GM23338 (cell line): ENCODE measurements around the gene FOXP1. TPM values are rescaled to one million over a fixed set of nuclear protein-coding genes. Genes with fewer than 3 reads are reported as not detected.

ENCODE experiments used
- ATAC-seq: fragments of 200-7000 bp; cut with Tn5 transposase; 3 replicates; pipeline ENCODE4 v1.9.1; 2020
- DNase-seq: peaks from one replicate; pipeline ENCODE4 v3.0.0-alpha.2; 2015; ENCODE audit warnings: low spot score
- H2AFZ ChIP-seq: fragments of 200-600 bp; sonication (generic); 2 replicates; pipeline ENCODE4 v1.8.0; 2016; ENCODE audit warnings: antibody characterized with exemption, mild to moderate bottlenecking, moderate library complexity
- H3F3A ChIP-seq: fragments of 200-600 bp; sonication (generic); replicated peaks from 2 replicates; pipeline ENCODE4 v1.8.0; 2017; ENCODE audit warnings: antibody characterized with exemption, mixed run types, low read depth
- H3K27ac ChIP-seq: fragments of 200-600 bp; sonication (generic); 2 replicates; pipeline ENCODE4 v1.6.1; 2016; ENCODE audit warnings: low read depth
- H3K27me3 ChIP-seq: fragments of 200-600 bp; sonication (generic); 2 replicates; pipeline ENCODE4 v1.8.0; 2016; ENCODE audit warnings: mild to moderate bottlenecking, mixed run types, moderate library complexity; ENCODE audit not compliant: insufficient read depth
- H3K36me3 ChIP-seq: fragments of 200-600 bp; sonication (generic); 2 replicates; pipeline ENCODE4 v1.8.0; 2016; ENCODE audit warnings: mild to moderate bottlenecking; ENCODE audit not compliant: insufficient read depth
- H3K4me1 ChIP-seq: fragments of 200-600 bp; sonication (generic); 2 replicates; pipeline ENCODE4 v1.8.0; 2016; ENCODE audit warnings: mild to moderate bottlenecking, moderate library complexity; ENCODE audit not compliant: insufficient read depth
- H3K4me2 ChIP-seq: fragments of 200-600 bp; sonication (generic); 2 replicates; pipeline ENCODE4 v1.7.1; 2017; ENCODE audit warnings: mixed run types
- H3K4me3 ChIP-seq: fragments of 200-600 bp; sonication (generic); 2 replicates; pipeline ENCODE4 v1.6.1; 2016; ENCODE audit warnings: mixed run types
- H3K79me2 ChIP-seq: fragments of 200-600 bp; sonication (generic); replicated peaks from 2 replicates; pipeline ENCODE4 v1.8.0; 2017; ENCODE audit warnings: mild to moderate bottlenecking; ENCODE audit not compliant: insufficient read depth
- H3K9me2 ChIP-seq: fragments of 200-600 bp; sonication (generic); 2 replicates; pipeline ENCODE4 v1.8.0; 2017; ENCODE audit not compliant: insufficient read depth
- H4K20me1 ChIP-seq: fragments of 200-600 bp; sonication (generic); replicated peaks from 2 replicates; pipeline ENCODE4 v1.8.0; 2017; ENCODE audit warnings: mild to moderate bottlenecking; ENCODE audit not compliant: insufficient read depth
- H3K27ac Mint-ChIP-seq: 2 replicates; pipeline ENCODE4 v1.8.0; 2020; ENCODE audit warnings: inconsistent platforms, mild to moderate bottlenecking, moderate library complexity, mixed read lengths
- H3K27me3 Mint-ChIP-seq: 3 replicates; pipeline ENCODE4 v1.8.0; 2022; ENCODE audit warnings: low read depth, mild to moderate bottlenecking, moderate library complexity, mixed read lengths, inconsistent platforms; ENCODE audit not compliant: insufficient read depth, poor library complexity
- H3K36me3 Mint-ChIP-seq: 3 replicates; pipeline ENCODE4 v1.8.0; 2021; ENCODE audit warnings: low read depth, mild to moderate bottlenecking, inconsistent platforms, moderate library complexity, mixed read lengths
- H3K4me1 Mint-ChIP-seq: 3 replicates; pipeline ENCODE4 v1.8.0; 2020; ENCODE audit warnings: mild to moderate bottlenecking, inconsistent platforms, mixed read lengths
- H3K4me3 Mint-ChIP-seq: 3 replicates; pipeline ENCODE4 v1.8.0; 2021; ENCODE audit warnings: moderate library complexity, mild to moderate bottlenecking, inconsistent platforms, mixed read lengths
- H3K9me3 Mint-ChIP-seq: 3 replicates; pipeline ENCODE4 v1.8.0; 2020; ENCODE audit warnings: moderate library complexity, mild to moderate bottlenecking, inconsistent platforms, mixed read lengths
- CREB1 ChIP-seq: fragments of 250-450 bp; sonication (Bioruptor Pico); IDR thresholded peaks from 2 replicates; pipeline ENCODE4 v1.5.0; 2020; ENCODE audit warnings: low read depth, mild to moderate bottlenecking, moderate library complexity
- EZH2 ChIP-seq: fragments of 200-600 bp; sonication (generic); IDR thresholded peaks from one replicate; pipeline ENCODE4 v1.8.0; 2017; ENCODE audit warnings: antibody characterized with exemption, mild to moderate bottlenecking, low read depth; ENCODE audit not compliant: unreplicated experiment
- NANOG ChIP-seq: IDR thresholded peaks from 2 replicates; pipeline ENCODE4 v1.6.1; 2016; ENCODE audit warnings: antibody characterized with exemption, borderline replicate concordance
- POLR2AphosphoS5 ChIP-seq: IDR thresholded peaks from 2 replicates; pipeline ENCODE4 v1.6.1; 2016; ENCODE audit warnings: antibody characterized with exemption, low read depth
- STAT1 ChIP-seq: IDR thresholded peaks from one replicate; pipeline ENCODE4 v1.6.1; 2016; ENCODE audit warnings: antibody characterized with exemption; ENCODE audit not compliant: unreplicated experiment
- ZNF114 ChIP-seq: fragments of 250-450 bp; sonication (Bioruptor Pico); IDR thresholded peaks from 2 replicates; pipeline ENCODE4 v1.5.0; 2020; ENCODE audit warnings: mild to moderate bottlenecking, moderate library complexity
- ZNF331 ChIP-seq: fragments of 250-450 bp; sonication (Bioruptor Pico); IDR thresholded peaks from 2 replicates; pipeline ENCODE4 v1.5.0; 2020; ENCODE audit warnings: low read depth, mild to moderate bottlenecking, moderate library complexity
- ZNF462 ChIP-seq: fragments of 250-450 bp; sonication (Bioruptor Pico); IDR thresholded peaks from 2 replicates; pipeline ENCODE4 v1.5.0; 2020; ENCODE audit warnings: mild to moderate bottlenecking, moderate library complexity
- polyA plus RNA-seq: library from polyadenylated mRNA; unstranded; fragments of >200 nt; fragmentation: Nextera tagmentation; extraction: Ambion mirVana; gene quantifications from 2 replicates; pipeline ENCODE4 v1.2.1, GENCODE V29; 2016
- total RNA-seq: library from RNA; depleted of rRNA; stranded (reverse); fragments of >200 nt; shearing (Covaris generic); gene quantifications from 2 replicates; pipeline ENCODE4 v1.2.3, GENCODE V29; 2014
- TF ChIP-seq, protein P1 (sequence below): IDR thresholded peaks from one replicate; pipeline ENCODE4 v1.6.1; 2018; ENCODE audit warnings: antibody characterized with exemption; ENCODE audit not compliant: unreplicated experiment

Gene FOXP1
- total and polyA plus RNA-seq, 2 experiments from 2014 or later: 32.9 to 35.5 TPM

DNA sequence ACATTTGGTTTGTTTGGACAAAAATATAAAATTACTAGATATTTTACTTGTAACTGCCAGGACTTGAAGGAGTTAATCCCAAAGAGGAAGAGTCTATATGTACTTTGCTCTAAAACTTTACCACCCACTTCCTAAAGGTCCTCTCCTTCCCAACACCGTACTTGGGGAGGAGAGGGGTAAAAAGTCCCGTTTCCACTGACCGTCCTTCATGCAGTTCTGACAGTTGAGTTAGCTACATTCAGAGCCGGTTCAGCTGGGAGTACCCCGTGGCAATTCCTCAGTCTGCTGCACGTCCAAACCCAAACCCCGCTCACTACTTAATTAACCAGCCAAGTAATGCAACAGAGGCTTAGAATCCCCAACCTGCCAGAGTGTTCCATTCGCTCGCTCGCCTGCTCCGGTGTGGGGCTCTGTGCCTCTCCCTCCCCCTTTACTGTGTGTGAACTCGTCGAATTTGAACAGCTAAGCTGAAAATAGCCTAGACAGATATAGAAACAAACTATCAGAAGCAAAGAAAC lies 519.7 kb downstream of the FOXP1 start:
- Mint-ChIP-seq H3K9me3 (no peaks in the 10 kb centered on the region), H3K27ac (no peak overlapping the region), H3K27me3 (peaks cover 13% of the 10 kb centered on the region), H3K4me1 (peaks cover 66% of the 10 kb centered on the region), H3K4me3 (no peak overlapping the region), H3K36me3 (no peaks in the 10 kb centered on the region)
- DNase-seq: peak; percentile 45
- Histone ChIP-seq H3K27me3 (peaks cover 19% of the 10 kb centered on the region; the same call in 1 of the 2 replicates), H4K20me1 (no peaks in the 10 kb centered on the region), H3K27ac (no peak overlapping the region), H3K4me3 (peak overlapping the region; percentile 66), H3K4me2 (peak overlapping the region; percentile 88), H3K4me1 (peaks cover 69% of the 10 kb centered on the region), H3K9me2 (no peaks in the 10 kb centered on the region), H3K79me2 (peaks cover 33% of the 10 kb centered on the region), H3K36me3 (no peaks in the 10 kb centered on the region), H3F3A (no peaks in the 10 kb centered on the region), H2AFZ (no peak overlapping the region)
- peak; percentile 52 for ATAC-seq
- TF ChIP-seq ZNF331 (no peak), POLR2AphosphoS5 (peak; percentile 26; the same call in 1 of the 2 replicates)

DNA sequence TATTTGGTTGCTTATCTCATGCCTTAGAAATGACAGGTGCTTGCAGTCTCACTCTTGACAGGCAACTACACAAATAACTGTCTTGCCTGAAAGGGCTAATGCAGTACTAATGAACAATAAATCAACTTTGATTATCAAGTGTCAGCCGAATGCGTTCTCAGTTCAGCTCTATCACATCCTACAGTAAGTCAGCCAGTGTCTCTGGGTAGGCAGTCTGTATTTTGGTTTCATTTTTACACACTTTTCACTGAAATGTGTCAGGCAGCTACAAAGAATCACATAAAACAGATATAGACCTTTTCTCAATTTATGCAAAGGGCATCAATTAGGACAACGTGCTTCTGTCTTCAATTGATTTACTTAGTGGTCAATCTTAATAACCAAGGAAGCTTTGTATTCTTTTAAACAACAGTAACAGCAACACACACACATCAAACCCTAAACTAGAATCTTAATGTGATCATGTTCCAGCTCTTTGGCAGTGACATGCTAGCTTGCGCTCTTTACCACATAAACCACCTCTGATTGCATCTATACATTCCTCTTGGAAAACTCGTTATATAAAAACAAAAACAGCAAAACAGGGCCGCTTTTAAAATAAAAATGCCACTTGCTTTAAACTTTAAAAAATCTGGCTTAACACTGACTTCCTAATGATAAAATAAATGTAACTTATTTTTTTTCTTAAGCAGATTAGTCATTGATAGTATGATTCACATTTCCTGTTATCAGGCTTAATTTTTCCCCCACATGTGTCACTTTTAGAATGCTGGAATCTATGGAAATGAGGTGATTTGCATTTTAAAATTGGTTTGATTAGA lies 520.4 kb downstream of the FOXP1 start:
- Histone ChIP-seq H2AFZ (no peak overlapping the region), H3K4me2 (peak overlapping the region; percentile 88), H4K20me1 (no peaks in the 10 kb centered on the region), H3K4me3 (peak overlapping the region; percentile 66), H3F3A (no peaks in the 10 kb centered on the region), H3K27ac (no peak overlapping the region), H3K27me3 (peaks cover 19% of the 10 kb centered on the region; the same call in 1 of the 2 replicates), H3K9me2 (no peaks in the 10 kb centered on the region), H3K4me1 (peaks cover 73% of the 10 kb centered on the region), H3K79me2 (peaks cover 40% of the 10 kb centered on the region), H3K36me3 (no peaks in the 10 kb centered on the region)
- Mint-ChIP-seq H3K4me3 (no peak overlapping the region), H3K27ac (no peak overlapping the region), H3K27me3 (peaks cover 15% of the 10 kb centered on the region), H3K4me1 (peaks cover 68% of the 10 kb centered on the region), H3K36me3 (no peaks in the 10 kb centered on the region), H3K9me3 (no peaks in the 10 kb centered on the region)
- ATAC-seq (no peak), DNase-seq (no peak)
- TF ChIP-seq, protein P1, sequence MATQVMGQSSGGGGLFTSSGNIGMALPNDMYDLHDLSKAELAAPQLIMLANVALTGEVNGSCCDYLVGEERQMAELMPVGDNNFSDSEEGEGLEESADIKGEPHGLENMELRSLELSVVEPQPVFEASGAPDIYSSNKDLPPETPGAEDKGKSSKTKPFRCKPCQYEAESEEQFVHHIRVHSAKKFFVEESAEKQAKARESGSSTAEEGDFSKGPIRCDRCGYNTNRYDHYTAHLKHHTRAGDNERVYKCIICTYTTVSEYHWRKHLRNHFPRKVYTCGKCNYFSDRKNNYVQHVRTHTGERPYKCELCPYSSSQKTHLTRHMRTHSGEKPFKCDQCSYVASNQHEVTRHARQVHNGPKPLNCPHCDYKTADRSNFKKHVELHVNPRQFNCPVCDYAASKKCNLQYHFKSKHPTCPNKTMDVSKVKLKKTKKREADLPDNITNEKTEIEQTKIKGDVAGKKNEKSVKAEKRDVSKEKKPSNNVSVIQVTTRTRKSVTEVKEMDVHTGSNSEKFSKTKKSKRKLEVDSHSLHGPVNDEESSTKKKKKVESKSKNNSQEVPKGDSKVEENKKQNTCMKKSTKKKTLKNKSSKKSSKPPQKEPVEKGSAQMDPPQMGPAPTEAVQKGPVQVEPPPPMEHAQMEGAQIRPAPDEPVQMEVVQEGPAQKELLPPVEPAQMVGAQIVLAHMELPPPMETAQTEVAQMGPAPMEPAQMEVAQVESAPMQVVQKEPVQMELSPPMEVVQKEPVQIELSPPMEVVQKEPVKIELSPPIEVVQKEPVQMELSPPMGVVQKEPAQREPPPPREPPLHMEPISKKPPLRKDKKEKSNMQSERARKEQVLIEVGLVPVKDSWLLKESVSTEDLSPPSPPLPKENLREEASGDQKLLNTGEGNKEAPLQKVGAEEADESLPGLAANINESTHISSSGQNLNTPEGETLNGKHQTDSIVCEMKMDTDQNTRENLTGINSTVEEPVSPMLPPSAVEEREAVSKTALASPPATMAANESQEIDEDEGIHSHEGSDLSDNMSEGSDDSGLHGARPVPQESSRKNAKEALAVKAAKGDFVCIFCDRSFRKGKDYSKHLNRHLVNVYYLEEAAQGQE: no peak
- TF ChIP-seq ZNF331: no peak
- no peak for TF ChIP-seq NANOG
- TF ChIP-seq STAT1: no peak
- no peak for TF ChIP-seq POLR2AphosphoS5
- TF ChIP-seq ZNF114 (CRISPR knock-in tag): no peak
- no peak for TF ChIP-seq ZNF462 (CRISPR knock-in tag)
- TF ChIP-seq EZH2: no peak
- no peak for TF ChIP-seq CREB1 (CRISPR knock-in tag)
